Trophoblast cell (in vitro differentiated cells and primary cell): ENCODE data around the gene CCNT1.

Source experiments
- DNase-seq, 2 donors: peaks; one replicate each; pipeline ENCODE4 v3.0.0-alpha.2; 2016
- H2AFZ ChIP-seq: 2 replicates; pipeline ENCODE4 v1.6.1; 2013; ENCODE audit warnings: low read length, moderate library complexity, mild to moderate bottlenecking; ENCODE audit not compliant: insufficient read depth, poor library complexity
- H2AK5ac ChIP-seq: 2 replicates; pipeline ENCODE4 v1.6.1; 2013; ENCODE audit warnings: mild to moderate bottlenecking, low read length
- H2BK120ac ChIP-seq: 2 replicates; pipeline ENCODE4 v1.6.1; 2013; ENCODE audit warnings: low read length, mild to moderate bottlenecking, moderate library complexity; ENCODE audit not compliant: insufficient read depth, poor library complexity
- H2BK12ac ChIP-seq: 2 replicates; pipeline ENCODE4 v1.6.1; 2013; ENCODE audit warnings: mild to moderate bottlenecking, low read length, moderate library complexity
- H2BK5ac ChIP-seq: 2 replicates; pipeline ENCODE4 v1.6.1; 2013; ENCODE audit warnings: low read length, low read depth, moderate library complexity, mild to moderate bottlenecking; ENCODE audit not compliant: poor library complexity
- H3K14ac ChIP-seq: 2 replicates; pipeline ENCODE4 v1.6.1; 2013; ENCODE audit warnings: mild to moderate bottlenecking, low read length
- H3K18ac ChIP-seq: 2 replicates; pipeline ENCODE4 v1.6.1; 2013; ENCODE audit warnings: mild to moderate bottlenecking, low read length
- H3K23ac ChIP-seq: 2 replicates; pipeline ENCODE4 v1.6.1; 2013; ENCODE audit warnings: low read length
- H3K27ac ChIP-seq: 2 replicates; pipeline ENCODE4 v1.5.1; 2013; ENCODE audit warnings: low read depth, mild to moderate bottlenecking, inconsistent platforms, low read length, moderate library complexity
- H3K27me3 ChIP-seq: 2 replicates; pipeline ENCODE4 v1.6.1; 2013; ENCODE audit warnings: inconsistent platforms, mild to moderate bottlenecking, low read length, moderate library complexity; ENCODE audit not compliant: insufficient read depth
- H3K36me3 ChIP-seq, 2 experiments: 1 replicate in 1 of 2; 2 replicates in 1 of 2; pipeline ENCODE4 v1.6.1; 2013; ENCODE audit warnings: low read length in 2 of 2, mild to moderate bottlenecking in 2 of 2, moderate library complexity in 1 of 2; ENCODE audit not compliant: insufficient read depth in 2 of 2, control insufficient read depth in 1 of 2
- H3K4ac ChIP-seq: 2 replicates; pipeline ENCODE4 v1.6.1; 2013; ENCODE audit warnings: low read depth, mild to moderate bottlenecking, low read length, moderate library complexity
- H3K4me1 ChIP-seq, 2 experiments: 1 replicate in 1 of 2; 2 replicates in 1 of 2; pipeline ENCODE4 v1.6.1; 2013; ENCODE audit warnings: low read length in 2 of 2, mild to moderate bottlenecking in 2 of 2, moderate library complexity in 1 of 2; ENCODE audit not compliant: insufficient read depth in 2 of 2, control insufficient read depth in 1 of 2
- H3K4me2 ChIP-seq: 2 replicates; pipeline ENCODE4 v1.6.1; 2013; ENCODE audit warnings: inconsistent platforms, mild to moderate bottlenecking, low read length, moderate library complexity
- H3K4me3 ChIP-seq: 2 replicates; pipeline ENCODE4 v1.5.1; 2013; ENCODE audit warnings: mild to moderate bottlenecking, low read depth, low read length, inconsistent platforms
- H3K79me1 ChIP-seq: one replicate; pipeline ENCODE4 v1.6.1; 2013; ENCODE audit warnings: low read length
- H3K79me2 ChIP-seq: 2 replicates; pipeline ENCODE4 v1.6.1; 2013; ENCODE audit warnings: low read length, mild to moderate bottlenecking; ENCODE audit not compliant: control insufficient read depth, insufficient read depth, poor library complexity
- H3K9ac ChIP-seq: 2 replicates; pipeline ENCODE4 v1.6.1; 2013; ENCODE audit warnings: mild to moderate bottlenecking, low read length
- H3K9me3 ChIP-seq: 2 replicates; pipeline ENCODE4 v1.6.1; 2013; ENCODE audit warnings: low read depth, mild to moderate bottlenecking, control low read depth, inconsistent platforms, low read length; ENCODE audit not compliant: insufficient read depth
- H4K12ac ChIP-seq: 2 replicates; pipeline ENCODE4 v1.6.1; 2013; ENCODE audit warnings: low read depth, mild to moderate bottlenecking, low read length, moderate library complexity
- H4K8ac ChIP-seq: 2 replicates; pipeline ENCODE4 v1.6.1; 2013; ENCODE audit warnings: low read depth, mild to moderate bottlenecking, low read length, moderate library complexity
- H4K91ac ChIP-seq: one replicate; pipeline ENCODE4 v1.6.1; 2013; ENCODE audit warnings: low read depth, mild to moderate bottlenecking, low read length, moderate library complexity
- WGBS: extraction: QIAGEN DNeasy Blood & Tissue Kit; methylation state at CpG from one replicate; pipeline ENCODE4 v1.1.7; 2013; ENCODE audit warnings: missing lambda C conversion rate; ENCODE audit not compliant: insufficient read length, insufficient coverage; ENCODE audit errors: extremely low coverage; 5-methylcytosine and 5-hydroxymethylcytosine counted together

The CCNT1 gene

GRCh38 chr12:48681710-48682532 is 34.6 kb downstream of the CCNT1 start, which contains the start of gene KANSL2:
TSS of gene KANSL2 (minus strand) at chr12:48682238. CDS start at chr12:48681632, 606 bp downstream.
- peak; percentile 99 for DNase-seq
- peaks cover 2% of the 10 kb centered on the region for H3K9me3 ChIP-seq
- H3K79me1 ChIP-seq: peaks cover 8% of the 10 kb centered on the region
- peak within 1 kb of the TSS; percentile 49 for H3K4ac ChIP-seq
- peak within 1 kb of the TSS; percentile 97 for H3K14ac ChIP-seq
- peak within 1 kb of the TSS; percentile 96 for H2AFZ ChIP-seq
- peak within 1 kb of the TSS; percentile 18 for H2BK120ac ChIP-seq
- H3K79me2 ChIP-seq: peaks cover 16% of the 10 kb centered on the region
- peak within 1 kb of the TSS; percentile 92 for H3K18ac ChIP-seq
- H2BK5ac ChIP-seq: peak within 1 kb of the TSS; percentile 66
- peak within 1 kb of the TSS; percentile 75 for H3K4me2 ChIP-seq
- H3K23ac ChIP-seq: no peak within 1 kb of the TSS
- H3K27ac ChIP-seq: peak within 1 kb of the TSS; percentile 63
- H3K36me3 ChIP-seq: peaks cover 0 to 14% of the 10 kb centered on the region in 2 experiments
- peak within 1 kb of the TSS; percentile 76 for H4K8ac ChIP-seq
- H3K9ac ChIP-seq: peak within 1 kb of the TSS; percentile 95
- H4K91ac ChIP-seq: peak within 1 kb of the TSS; percentile 82
- no CpG with 5 or more reads among the region's 64 CpGs for WGBS
- H4K12ac ChIP-seq: peak within 1 kb of the TSS; percentile 71
- peak within 1 kb of the TSS; percentile 95 for H3K4me3 ChIP-seq
- no peak within 1 kb of the TSS for H2BK12ac ChIP-seq
- peaks cover 0 to 14% of the 10 kb centered on the region in 2 experiments for H3K4me1 ChIP-seq
- peak within 1 kb of the TSS; percentile 17 for H2AK5ac ChIP-seq
- no peaks in the 10 kb centered on the region for H3K27me3 ChIP-seq

GRCh38 chr12:48681399-48681709 is 35.2 kb downstream of the CCNT1 start:
- no peak overlapping the region for H3K23ac ChIP-seq
- H4K12ac ChIP-seq: peak overlapping the region; percentile 71
- no peak overlapping the region for H3K18ac ChIP-seq
- WGBS: no CpG with 5 or more reads among the region's 11 CpGs
- H2AFZ ChIP-seq: no peak overlapping the region
- no peak overlapping the region for H2BK5ac ChIP-seq
- H3K4me2 ChIP-seq: peak overlapping the region; percentile 75
- peak overlapping the region; percentile 95 for H3K9ac ChIP-seq
- peaks cover 0 to 11% of the 10 kb centered on the region in 2 experiments for H3K4me1 ChIP-seq
- peaks cover 8% of the 10 kb centered on the region for H3K79me1 ChIP-seq
- H2BK120ac ChIP-seq: peak overlapping the region; percentile 18
- H3K4me3 ChIP-seq: peak overlapping the region; percentile 95
- H4K8ac ChIP-seq: peak overlapping the region; percentile 76
- H3K14ac ChIP-seq: peak overlapping the region; percentile 97
- H3K79me2 ChIP-seq: peaks cover 16% of the 10 kb centered on the region
- H3K27me3 ChIP-seq: no peaks in the 10 kb centered on the region
- no peak for DNase-seq
- H2AK5ac ChIP-seq: peak overlapping the region; percentile 17
- H3K27ac ChIP-seq: no peak overlapping the region
- H3K9me3 ChIP-seq: peaks cover 2% of the 10 kb centered on the region
- H4K91ac ChIP-seq: peak overlapping the region; percentile 82
- H3K36me3 ChIP-seq: peaks cover under 1 to 15% of the 10 kb centered on the region in 2 experiments
- H3K4ac ChIP-seq: peak overlapping the region; percentile 49
- no peak overlapping the region for H2BK12ac ChIP-seq

- H2BK12ac ChIP-seq: no peak overlapping the region
- H3K18ac ChIP-seq: no peak overlapping the region
- H2AK5ac ChIP-seq: no peak overlapping the region
- no peak overlapping the region for H3K14ac ChIP-seq
- H4K12ac ChIP-seq: no peak overlapping the region
- H3K27me3 ChIP-seq: no peaks in the 10 kb centered on the region
- no peak overlapping the region for H2AFZ ChIP-seq
- no peak overlapping the region for H2BK120ac ChIP-seq
- peak overlapping the region; percentile 78 for H3K4ac ChIP-seq
- peaks cover 2% of the 10 kb centered on the region for H3K9me3 ChIP-seq
- peaks cover 8% of the 10 kb centered on the region for H3K79me1 ChIP-seq
- peaks cover 0 to 10% of the 10 kb centered on the region in 2 experiments for H3K4me1 ChIP-seq
- no CpG with 5 or more reads among the region's 13 CpGs for WGBS
- H3K23ac ChIP-seq: no peak overlapping the region
- peaks cover 5 to 20% of the 10 kb centered on the region in 2 experiments for H3K36me3 ChIP-seq
- H3K4me3 ChIP-seq: no peak overlapping the region
- DNase-seq: no peak
- peak overlapping the region; percentile 95 for H3K9ac ChIP-seq
- no peak overlapping the region for H4K91ac ChIP-seq
- H4K8ac ChIP-seq: no peak overlapping the region
- H3K4me2 ChIP-seq: peak overlapping the region; percentile 75
- H3K79me2 ChIP-seq: peaks cover 16% of the 10 kb centered on the region
- no peak overlapping the region for H2BK5ac ChIP-seq
- H3K27ac ChIP-seq: no peak overlapping the region
Measured at GRCh38 chr12:48680861-48681260, 35.6 kb downstream of the CCNT1 start.

GRCh38 chr12:48678551-48679185 is 37.8 kb downstream of the CCNT1 start:
- peak overlapping the region; percentile 14 for H3K4me2 ChIP-seq
- peak overlapping the region; percentile 29 for H3K4ac ChIP-seq
- no peak overlapping the region for H2AK5ac ChIP-seq
- H3K27ac ChIP-seq: no peak overlapping the region
- WGBS: 100% methylated on average over 1 of the region's 3 CpGs
- H3K79me2 ChIP-seq: peaks cover 16% of the 10 kb centered on the region
- no peak overlapping the region for H4K91ac ChIP-seq
- DNase-seq: no peak
- peaks cover 2% of the 10 kb centered on the region for H3K9me3 ChIP-seq
- peaks cover 15 to 28% of the 10 kb centered on the region in 2 experiments for H3K36me3 ChIP-seq
- H2BK5ac ChIP-seq: no peak overlapping the region
- no peak overlapping the region for H4K8ac ChIP-seq
- H4K12ac ChIP-seq: no peak overlapping the region
- H2BK120ac ChIP-seq: no peak overlapping the region
- no peaks in the 10 kb centered on the region for H3K27me3 ChIP-seq
- H3K4me1 ChIP-seq: peaks cover 0 to 10% of the 10 kb centered on the region in 2 experiments
- H3K4me3 ChIP-seq: no peak overlapping the region
- H3K9ac ChIP-seq: no peak overlapping the region
- no peak overlapping the region for H3K18ac ChIP-seq
- H2BK12ac ChIP-seq: no peak overlapping the region
- H3K14ac ChIP-seq: no peak overlapping the region
- H3K23ac ChIP-seq: no peak overlapping the region
- peaks cover 8% of the 10 kb centered on the region for H3K79me1 ChIP-seq
- no peak overlapping the region for H2AFZ ChIP-seq
